Measurements from ENCODE around the gene ATG7.

The ATG7 gene

DNA sequence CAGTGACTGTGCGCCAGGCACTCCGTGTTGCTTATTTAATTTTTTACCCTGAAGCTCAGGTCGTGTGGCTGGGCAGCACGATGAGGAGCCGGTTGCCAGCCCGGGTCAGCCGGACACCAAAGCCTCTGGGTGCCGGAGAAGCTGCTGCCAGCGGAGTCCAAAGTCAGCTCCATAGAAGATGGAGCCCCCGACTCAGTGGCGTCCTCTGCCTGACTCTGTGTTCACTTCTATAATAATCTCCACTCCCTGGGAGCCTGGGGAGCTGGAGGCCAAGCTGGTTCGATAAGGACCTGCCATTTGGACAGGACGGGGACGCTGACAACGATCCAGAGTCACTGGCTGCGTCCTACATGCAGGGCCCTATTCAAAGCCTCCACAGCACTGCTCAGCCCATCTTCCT lies 292.9 kb downstream of the ATG7 start:
- no peak for DNase-seq (ENCODE audit: low read depth)
- TF ChIP-seq, protein P1, sequence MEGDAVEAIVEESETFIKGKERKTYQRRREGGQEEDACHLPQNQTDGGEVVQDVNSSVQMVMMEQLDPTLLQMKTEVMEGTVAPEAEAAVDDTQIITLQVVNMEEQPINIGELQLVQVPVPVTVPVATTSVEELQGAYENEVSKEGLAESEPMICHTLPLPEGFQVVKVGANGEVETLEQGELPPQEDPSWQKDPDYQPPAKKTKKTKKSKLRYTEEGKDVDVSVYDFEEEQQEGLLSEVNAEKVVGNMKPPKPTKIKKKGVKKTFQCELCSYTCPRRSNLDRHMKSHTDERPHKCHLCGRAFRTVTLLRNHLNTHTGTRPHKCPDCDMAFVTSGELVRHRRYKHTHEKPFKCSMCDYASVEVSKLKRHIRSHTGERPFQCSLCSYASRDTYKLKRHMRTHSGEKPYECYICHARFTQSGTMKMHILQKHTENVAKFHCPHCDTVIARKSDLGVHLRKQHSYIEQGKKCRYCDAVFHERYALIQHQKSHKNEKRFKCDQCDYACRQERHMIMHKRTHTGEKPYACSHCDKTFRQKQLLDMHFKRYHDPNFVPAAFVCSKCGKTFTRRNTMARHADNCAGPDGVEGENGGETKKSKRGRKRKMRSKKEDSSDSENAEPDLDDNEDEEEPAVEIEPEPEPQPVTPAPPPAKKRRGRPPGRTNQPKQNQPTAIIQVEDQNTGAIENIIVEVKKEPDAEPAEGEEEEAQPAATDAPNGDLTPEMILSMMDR (IDR thresholded peaks at IDR 0.05; ENCODE audit: low read depth, low read length, missing control alignments) = no peak
- H3K4me3 ChIP-seq (ENCODE audit: low read depth, low read length) = no peak overlapping the region
- in situ Hi-C loops (cut with HindIII; ENCODE audit: low sequenced_read_pairs) = loop anchor here (25.0 kb wide), 1 partner anchor 178 kb away; no protein-coding TSS in a partner anchor

DNA sequence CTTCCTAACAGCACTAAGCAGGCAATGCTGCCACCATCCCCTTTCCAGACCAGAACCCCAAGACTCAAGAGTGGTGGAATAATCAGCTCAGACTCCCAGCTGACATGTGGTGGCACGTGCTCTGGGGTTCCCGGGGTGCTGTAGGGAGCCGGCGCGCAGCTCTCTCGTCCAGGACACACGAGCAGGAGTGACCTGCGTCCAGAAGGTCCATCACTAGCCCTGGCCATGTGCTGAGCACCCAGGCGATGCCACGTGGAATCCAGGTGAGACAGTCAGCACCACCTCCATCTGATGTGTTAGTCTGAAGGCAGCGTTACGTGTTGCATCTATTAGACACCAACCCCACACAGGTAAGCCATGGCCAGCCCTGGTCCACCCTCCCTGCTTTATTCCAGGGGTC lies 293.3 kb downstream of the ATG7 start:
- TF ChIP-seq, protein P1 (IDR thresholded peaks at IDR 0.05; ENCODE audit: low read depth, low read length, missing control alignments) = no peak
- in situ Hi-C loops (cut with HindIII; ENCODE audit: low sequenced_read_pairs) = loop anchor here (25.0 kb wide), 1 partner anchor 178 kb away; no protein-coding TSS in a partner anchor
- DNase-seq (ENCODE audit: low read depth) = no peak
- no peak overlapping the region for H3K4me3 ChIP-seq (ENCODE audit: low read depth, low read length)

DNA sequence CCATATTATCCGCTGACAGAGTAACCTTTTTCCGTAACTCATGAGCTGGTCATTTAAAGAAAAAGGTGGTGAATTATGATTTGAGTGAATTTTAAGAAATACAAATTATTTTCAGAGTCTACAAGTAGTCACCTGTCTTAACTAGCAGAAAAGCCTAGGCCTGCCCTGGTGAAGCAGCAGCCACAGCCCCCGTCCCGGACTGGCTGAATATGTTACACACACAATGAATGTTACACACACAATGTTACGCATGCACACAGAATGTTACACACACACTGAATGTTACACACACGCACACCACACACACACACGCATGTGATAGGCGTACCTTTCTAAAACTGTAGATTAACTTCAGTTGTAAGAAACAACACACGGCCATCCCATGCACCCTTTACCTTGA lies 293.7 kb downstream of the ATG7 start:
- TF ChIP-seq, protein P1 (IDR thresholded peaks at IDR 0.05; ENCODE audit: low read depth, low read length, missing control alignments) = no peak
- no peak overlapping the region for H3K4me3 ChIP-seq (ENCODE audit: low read depth, low read length)
- no peak for DNase-seq (ENCODE audit: low read depth)
- in situ Hi-C loops (cut with HindIII; ENCODE audit: low sequenced_read_pairs) = loop anchor here (25.0 kb wide), 1 partner anchor 179 kb away; no protein-coding TSS in a partner anchor

DNA sequence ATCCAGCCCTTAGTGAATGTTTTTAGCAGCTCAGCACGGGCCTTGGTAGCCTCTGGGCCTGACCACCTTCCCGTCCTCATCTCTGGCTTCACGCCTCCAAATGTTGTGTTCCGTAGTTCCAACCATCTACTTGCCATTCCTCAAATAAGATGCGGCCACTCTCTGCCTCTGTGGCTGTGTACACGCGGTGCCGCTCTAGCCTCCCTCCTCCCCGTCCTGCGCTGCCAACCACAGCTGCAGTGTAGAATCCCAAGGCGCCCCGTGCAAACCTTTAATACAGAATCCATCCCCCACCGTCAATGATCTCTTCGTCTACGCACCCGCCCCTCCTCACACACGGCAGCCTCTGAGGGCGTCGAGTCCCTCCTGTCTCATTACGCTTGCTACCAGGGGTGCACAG lies 294.3 kb downstream of the ATG7 start:
- no peak for DNase-seq (ENCODE audit: low read depth)
- in situ Hi-C loops (cut with HindIII; ENCODE audit: low sequenced_read_pairs) = loop anchor here (25.0 kb wide), 1 partner anchor 179 kb away; no protein-coding TSS in a partner anchor
- no peak overlapping the region for H3K4me3 ChIP-seq (ENCODE audit: low read depth, low read length)
- TF ChIP-seq, protein P1 (IDR thresholded peaks at IDR 0.05; ENCODE audit: low read depth, low read length, missing control alignments) = no peak

DNA sequence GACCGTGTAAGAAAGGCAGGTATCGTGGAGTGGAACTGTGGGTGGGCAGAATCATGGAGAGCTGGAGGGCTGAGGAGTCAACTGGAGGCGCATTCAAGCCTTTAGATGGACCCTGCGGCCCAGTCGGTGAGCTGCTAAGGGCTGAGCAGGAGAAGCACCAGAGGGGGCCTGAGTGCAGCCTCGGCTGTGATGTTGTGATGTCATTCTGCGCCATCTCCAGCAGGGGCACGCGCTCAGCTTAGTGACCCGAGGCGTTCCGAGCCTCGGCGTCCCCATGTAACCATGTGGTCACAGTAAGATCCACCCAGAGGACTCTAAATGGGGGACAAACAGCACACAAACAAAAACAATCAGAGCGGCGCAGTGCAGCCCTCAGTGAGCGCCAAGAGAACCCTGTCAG lies 294.7 kb downstream of the ATG7 start:
- H3K4me3 ChIP-seq (ENCODE audit: low read depth, low read length) = no peak overlapping the region
- no peak for DNase-seq (ENCODE audit: low read depth)
- TF ChIP-seq, protein P1 (IDR thresholded peaks at IDR 0.05; ENCODE audit: low read depth, low read length, missing control alignments) = no peak
- in situ Hi-C loops (cut with HindIII; ENCODE audit: low sequenced_read_pairs) = loop anchor here (25.0 kb wide), 1 partner anchor 180 kb away; no protein-coding TSS in a partner anchor

DNA sequence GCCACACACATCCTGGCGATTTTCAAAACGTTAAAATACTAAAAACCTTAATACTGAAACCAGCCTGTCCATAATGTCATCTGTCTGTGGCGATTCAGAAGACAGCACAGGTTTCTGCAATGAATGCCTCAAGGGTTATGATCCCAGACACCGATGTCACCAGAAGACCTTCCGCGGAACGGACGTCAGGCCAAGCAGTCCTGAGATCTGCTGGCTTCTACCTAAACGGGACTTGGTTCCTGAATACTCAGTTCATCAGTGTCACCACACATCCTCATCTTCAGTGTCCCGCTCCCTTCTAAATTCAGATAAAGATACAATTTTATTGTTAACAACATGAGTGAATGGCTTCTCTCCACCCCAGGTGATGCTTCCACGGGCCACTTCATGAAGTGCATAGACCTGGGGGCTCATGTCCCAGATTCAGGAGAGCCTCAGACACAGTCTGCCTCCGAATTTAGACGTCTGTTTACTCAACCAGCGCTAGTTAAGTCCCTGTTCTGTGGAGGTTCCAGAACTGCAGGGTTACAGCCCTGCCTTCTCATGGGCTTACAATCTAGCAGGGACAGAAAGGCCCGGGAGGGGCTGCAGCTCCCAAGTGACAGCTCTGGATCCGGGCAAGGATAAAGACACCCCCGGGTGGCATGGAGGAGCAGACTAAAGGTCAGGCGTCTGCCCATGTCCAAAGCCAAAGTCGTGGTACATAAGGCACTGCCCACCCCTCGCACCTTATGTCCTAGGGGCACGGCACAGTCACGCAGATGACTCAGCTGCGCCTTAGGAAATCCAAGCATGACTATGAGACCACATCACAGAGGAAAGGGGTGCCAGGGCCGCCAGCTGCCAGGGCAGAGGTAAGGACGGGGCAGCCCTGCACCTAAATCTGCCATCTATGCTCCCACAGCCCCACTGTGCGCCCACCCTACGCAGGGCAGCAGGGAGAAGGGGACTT lies 295.6 kb downstream of the ATG7 start:
- peak overlapping the region; percentile 26 for H3K4me3 ChIP-seq (ENCODE audit: low read depth, low read length)
- TF ChIP-seq, protein P1 (IDR thresholded peaks at IDR 0.05; ENCODE audit: low read depth, low read length, missing control alignments) = no peak
- in situ Hi-C loops (cut with HindIII; ENCODE audit: low sequenced_read_pairs) = loop anchor here (25.0 kb wide), 1 partner anchor 180 kb away; no protein-coding TSS in a partner anchor
- DNase-seq (ENCODE audit: low read depth) = peak; percentile 49

Data from astrocyte of the cerebellum (primary cell).